GM12878 (cell line): Measurements from ENCODE around the gene EXOC4. TPM values are rescaled to one million over a fixed set of nuclear protein-coding genes. Genes with fewer than 3 reads are reported as not detected.

Experiments used
- ATAC-seq: fragments of 200-7000 bp; cut with Tn5 transposase; 3 replicates; pipeline ENCODE4 v1.9.1; 2020; ENCODE audit warnings: mild to moderate bottlenecking, moderate library complexity
- BruUV-seq: library from RNA; stranded (reverse); fragments of 400-500 nt; replicated peaks from 2 replicates; lab custom pipeline; 2021; lab: Mats Ljungman, UMichigan
- CTCF ChIA-PET: fragments of 300-600 bp; sonication (Branson Sonifier 250); formaldehyde crosslinking; extraction: SDS; loops from one replicate; lab custom pipeline; 2021; ENCODE audit warnings: inconsistent platforms; lab: Yijun Ruan, JAX
- POLR2A ChIA-PET: fragments of 350-600 bp; formaldehyde crosslinking; extraction: SDS; loops from one replicate; lab custom pipeline; 2021; ENCODE audit warnings: inconsistent platforms; lab: Charles Lee
- RAD21 ChIA-PET: fragments of 300-600 bp; sonication (Branson Sonifier 250); formaldehyde crosslinking; loops from one replicate; lab custom pipeline; 2023; ENCODE audit warnings: antibody characterized with exemption; ENCODE audit not compliant: unreplicated experiment; lab: Charles Lee
- SMC1A ChIA-PET: fragments of 300-600 bp; sonication (Branson Sonifier 250); formaldehyde crosslinking; loops from one replicate; lab custom pipeline; 2023; ENCODE audit not compliant: unreplicated experiment, uncharacterized antibody; lab: Charles Lee
- DNase-seq: peaks from one replicate; pipeline ENCODE4 v3.0.0-alpha.2; 2011; ENCODE audit warnings: low read depth, low spot score
- FAIRE-seq: peaks from 3 replicates; lab custom pipeline; 2011; peaks lifted over from hg19 to GRCh38; lab: Jason Lieb, UNC
- H2AFZ ChIP-seq: 2 replicates; pipeline ENCODE4 v1.6.0; 2011; ENCODE audit warnings: low read depth, low read length, control low read depth; ENCODE audit not compliant: control insufficient read depth
- H3K27ac ChIP-seq: 2 replicates; pipeline ENCODE4 v1.5.1; 2011; ENCODE audit warnings: control low read depth; ENCODE audit not compliant: control insufficient read depth, insufficient read depth
- H3K27me3 ChIP-seq, 2 experiments: replicated peaks in 1 of 2; 2 replicates each; pipeline versions ENCODE4 v1.6.0 to v1.6.1; 2011; ENCODE audit warnings: low read length in 1 of 2; ENCODE audit not compliant: control insufficient read depth in 2 of 2, insufficient read depth in 2 of 2
- H3K36me3 ChIP-seq, 2 experiments: 2 replicates each; pipeline ENCODE4 v1.5.1; 2011; ENCODE audit warnings: low read length in 1 of 2; ENCODE audit not compliant: control insufficient read depth in 2 of 2, insufficient read depth in 2 of 2
- H3K4me1 ChIP-seq: 2 replicates; pipeline ENCODE4 v1.6.1; 2011; ENCODE audit warnings: mild to moderate bottlenecking, low read length, moderate library complexity, mixed read lengths; ENCODE audit not compliant: control insufficient read depth, insufficient read depth
- H3K4me2 ChIP-seq: 2 replicates; pipeline ENCODE4 v1.6.0; 2011; ENCODE audit warnings: control low read depth; ENCODE audit not compliant: control insufficient read depth, insufficient read depth
- H3K4me3 ChIP-seq: fragments of 200-600 bp; sonication (generic); 2 replicates; pipeline ENCODE4 v1.5.1; 2016
- H3K79me2 ChIP-seq: 2 replicates; pipeline ENCODE4 v1.6.0; 2011; ENCODE audit warnings: low read length; ENCODE audit not compliant: control insufficient read depth, insufficient read depth
- H3K9ac ChIP-seq: 2 replicates; pipeline ENCODE4 v1.8.0; 2011; ENCODE audit warnings: low read length, control low read depth, mixed read lengths; ENCODE audit not compliant: control insufficient read depth, insufficient read depth
- H3K9me3 ChIP-seq: replicated peaks from 3 replicates; pipeline ENCODE4 v1.5.1; 2011; ENCODE audit warnings: mild to moderate bottlenecking, low read length; ENCODE audit not compliant: control insufficient read depth, insufficient read depth
- H4K20me1 ChIP-seq: 2 replicates; pipeline ENCODE4 v1.6.0; 2011; ENCODE audit not compliant: control insufficient read depth, insufficient read depth
- ATF7 ChIP-seq: fragments of 450-650 bp; IDR thresholded peaks from 2 replicates; pipeline ENCODE4 v1.6.1; 2016; ENCODE audit warnings: low read depth, mild to moderate bottlenecking
- BACH1 ChIP-seq: fragments of 450-650 bp; IDR thresholded peaks from 2 replicates; pipeline ENCODE4 v1.6.1; 2017; ENCODE audit warnings: mild to moderate bottlenecking, borderline replicate concordance
- BCL3 ChIP-seq: IDR thresholded peaks from 2 replicates; pipeline ENCODE4 v1.6.1; 2011; ENCODE audit warnings: borderline replicate concordance, low read depth, mild to moderate bottlenecking, moderate library complexity, low read length; ENCODE audit not compliant: insufficient read depth, poor library complexity, severe bottlenecking
- CHD2 ChIP-seq: IDR thresholded peaks from 2 replicates; pipeline ENCODE4 v1.6.1; 2011; ENCODE audit warnings: low read depth, low read length, improper control_type of control experiment, borderline replicate concordance
- HDAC6 ChIP-seq: fragments of 200-600 bp; sonication (generic); IDR thresholded peaks from one replicate; pipeline ENCODE4 v1.8.0; 2017; ENCODE audit warnings: antibody characterized with exemption; ENCODE audit not compliant: unreplicated experiment
- IKZF2 ChIP-seq, 2 experiments: fragments of 450-650 bp; IDR thresholded peaks; 2 replicates each; pipeline ENCODE4 v1.6.1; 2017; ENCODE audit warnings: mild to moderate bottlenecking in 2 of 2, moderate library complexity in 2 of 2
- IRF4 ChIP-seq: IDR thresholded peaks from 2 replicates; pipeline ENCODE4 v1.6.1; 2011; ENCODE audit warnings: low read depth, low read length
- JUNB ChIP-seq: IDR thresholded peaks from 2 replicates; pipeline ENCODE4 v1.6.1; 2016; ENCODE audit warnings: antibody characterized with exemption, mild to moderate bottlenecking
- MXI1 ChIP-seq: fragments of 150-350 bp; IDR thresholded peaks from 2 replicates; pipeline ENCODE4 v1.6.1; 2011; ENCODE audit warnings: low read depth, mild to moderate bottlenecking, inconsistent platforms, low read length, improper control_type of control experiment
- NRF1 ChIP-seq: conservative IDR thresholded peaks from 2 replicates; pipeline ENCODE4 v1.6.1; 2011; ENCODE audit warnings: mild to moderate bottlenecking, low read depth, low read length, improper control_type of control experiment
- RAD21 ChIP-seq: IDR thresholded peaks from 2 replicates; pipeline ENCODE4 v1.6.1; 2011; ENCODE audit warnings: mild to moderate bottlenecking, low read depth, low read length, moderate library complexity; ENCODE audit not compliant: insufficient read depth
- RELA ChIP-seq: fragments of 450-650 bp; IDR thresholded peaks from 2 replicates; pipeline ENCODE4 v1.8.0; 2014; ENCODE audit warnings: borderline replicate concordance; ENCODE audit not compliant: partially characterized antibody
- TCF3 ChIP-seq: IDR thresholded peaks from 2 replicates; pipeline ENCODE4 v1.6.1; 2012; ENCODE audit warnings: low read depth, mild to moderate bottlenecking, low read length, borderline replicate concordance; ENCODE audit not compliant: insufficient read depth
- YY1 ChIP-seq: IDR thresholded peaks from 2 replicates; pipeline ENCODE4 v1.6.1; 2011; ENCODE audit warnings: low read depth, mild to moderate bottlenecking, low read length
- ZSCAN29 ChIP-seq: fragments of 450-650 bp; IDR thresholded peaks from 2 replicates; pipeline ENCODE4 v1.6.1; 2017; ENCODE audit warnings: mild to moderate bottlenecking, moderate library complexity
- WGBS: methylation state at CpG from one replicate; pipeline ENCODE4 v1.1.6; 2016; ENCODE audit warnings: low lambda C conversion rate; ENCODE audit not compliant: insufficient replicate concordance, insufficient coverage; ENCODE audit errors: missing lambda C conversion rate; 5-methylcytosine and 5-hydroxymethylcytosine counted together
- in situ Hi-C: fragments of 300-500 bp; cut with MboI; formaldehyde crosslinking; loops from 9 replicates; pipeline ENCODE4 v1.14.3; 2018; ENCODE audit warnings: mixed read lengths
- intact Hi-C: fragments of 100-400 bp; cut with micrococcal nuclease; formaldehyde crosslinking; loops from one replicate; pipeline ENCODE4 v1.14.2; 2022; ENCODE audit not compliant: unreplicated experiment
- polyA plus RNA-seq, 11 experiments: library from polyadenylated mRNA; depleted of rRNA in 4 of 11; unstranded in 6 of 11; stranded (reverse) in 5 of 11; fragments of >200 nt; fragmentation: Nextera tagmentation in 4 of 11; fragmentation: Illumina TruSeq in 1 of 11; extraction: Ambion mirVana in 4 of 11; extraction: Trizol in 1 of 11; gene quantifications; 1 replicate in 1 of 11; 2 replicates in 10 of 11; pipeline versions ENCODE4 v1.2.1 to v1.2.3, GENCODE V29; 2011 to 2016; ENCODE audit warnings: inconsistent platforms in 2 of 11, missing spikeins in 2 of 11, low read depth in 1 of 11
- total RNA-seq, 4 experiments: library from RNA; depleted of rRNA in 3 of 4; stranded (reverse); fragments of >200 nt in 3 of 4; fragmentation: Illumina TruSeq in 1 of 4; extraction: Trizol in 1 of 4; gene quantifications; 2 replicates each; pipeline versions ENCODE4 v1.2.1 to v1.2.3, GENCODE V29; 2013 to 2021
- TF ChIP-seq, protein P1 (sequence below): IDR thresholded peaks from 2 replicates; pipeline ENCODE4 v1.6.1; 2012; ENCODE audit warnings: low read depth, low read length, improper control_type of control experiment

The EXOC4 gene
- total and polyA plus RNA-seq, 10 of the 15 experiments (the other 5 are each of a cell fraction or from before 2014, with no cell fraction given): 13.2 to 44.5 (median 29.6) TPM

DNA sequence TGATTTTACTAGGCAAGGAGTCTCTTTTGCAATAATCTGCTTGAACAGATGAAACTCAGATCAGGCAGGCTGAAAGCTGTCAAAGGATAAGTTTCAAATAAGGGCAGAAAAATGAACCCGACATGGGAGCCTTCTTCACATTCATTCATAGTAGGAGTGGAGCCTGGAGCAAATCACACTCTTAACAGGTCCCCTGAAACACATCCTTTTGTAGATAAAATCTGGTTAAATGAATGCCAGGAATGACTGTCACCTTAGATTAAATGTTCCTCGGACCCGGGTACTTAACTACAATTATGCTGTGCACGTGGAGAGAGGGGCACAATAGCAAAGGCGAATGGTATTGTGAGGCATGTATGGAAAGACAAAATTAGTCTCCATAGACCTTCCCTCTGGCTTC lies 529.6 kb downstream of the EXOC4 start:
- in situ Hi-C loops: no loop called here
- ATAC-seq: no peak
- 96% methylated on average over 5 of the region's 5 CpGs for WGBS
- Histone ChIP-seq H3K36me3 (no peaks in the 10 kb centered on the region), H2AFZ (no peak overlapping the region), H3K4me1 (no peaks in the 10 kb centered on the region), H3K4me2 (no peak overlapping the region), H4K20me1 (no peaks in the 10 kb centered on the region; the same call in 1 of the 2 replicates), H3K9ac (no peak overlapping the region), H3K27ac (no peak overlapping the region), H3K9me3 (peaks cover 2% of the 10 kb centered on the region; the same call in 2 of the 3 replicates), H3K27me3 (no peaks in the 10 kb centered on the region), H3K4me3 (no peak overlapping the region)
- ChIA-PET CTCF (no interaction called here), RAD21 (no interaction called here)
- TF ChIP-seq RELA (no peak), JUNB (no peak), CHD2 (no peak), HDAC6 (no peak), RAD21 (no peak), TCF3 (no peak), BACH1 (no peak), NRF1 (no peak), MXI1 (no peak), YY1 (no peak), IKZF2 (IDR thresholded peaks at IDR 0.05) (no peak), IRF4 (no peak), BCL3 (no peak), ATF7 (no peak), ZSCAN29 (no peak)
- TF ChIP-seq, protein P1, sequence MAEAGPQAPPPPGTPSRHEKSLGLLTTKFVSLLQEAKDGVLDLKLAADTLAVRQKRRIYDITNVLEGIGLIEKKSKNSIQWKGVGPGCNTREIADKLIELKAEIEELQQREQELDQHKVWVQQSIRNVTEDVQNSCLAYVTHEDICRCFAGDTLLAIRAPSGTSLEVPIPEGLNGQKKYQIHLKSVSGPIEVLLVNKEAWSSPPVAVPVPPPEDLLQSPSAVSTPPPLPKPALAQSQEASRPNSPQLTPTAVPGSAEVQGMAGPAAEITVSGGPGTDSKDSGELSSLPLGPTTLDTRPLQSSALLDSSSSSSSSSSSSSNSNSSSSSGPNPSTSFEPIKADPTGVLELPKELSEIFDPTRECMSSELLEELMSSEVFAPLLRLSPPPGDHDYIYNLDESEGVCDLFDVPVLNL: no peak
- TF ChIP-seq, all 136 proteins: peak for 0
- DNase-seq (no peak), FAIRE-seq (no peak)
- intact Hi-C loops: no loop called here
- SMC1A ChIA-PET: no interaction called here
- no TSS peak for BruUV-seq
- POLR2A ChIA-PET: no interaction called here
- H3K79me2 ChIP-seq: no peaks in the 10 kb centered on the region
